GM06990 (cell line): ENCODE data around the gene TBC1D23.
"Not testable (repeated sequence)": the region's sequence is repeated elsewhere in the genome, so short reads cannot be mapped to it uniquely, and the experiment has no call there.

Experiments used
- DNase-seq: peaks from one replicate; pipeline ENCODE4 v3.0.0-alpha.2; 2011; ENCODE audit not compliant: insufficient read length; ENCODE audit errors: extremely low read depth
- H3K27me3 ChIP-seq: replicated peaks from 2 replicates; pipeline ENCODE4 v1.6.0; 2011; ENCODE audit warnings: low read length; ENCODE audit not compliant: control insufficient read depth, insufficient read depth
- H3K36me3 ChIP-seq: 2 replicates; pipeline ENCODE4 v1.5.1; 2011; ENCODE audit warnings: low read length; ENCODE audit not compliant: control insufficient read depth, insufficient read depth
- H3K4me3 ChIP-seq: replicated peaks from 2 replicates; pipeline ENCODE4 v1.5.1; 2011; ENCODE audit warnings: low read depth, mild to moderate bottlenecking, control low read depth, low read length
- TF ChIP-seq, protein P1 (sequence below): IDR thresholded peaks from 2 replicates; pipeline ENCODE4 v1.5.1; 2011; ENCODE audit warnings: low read length, control low read depth, mild to moderate bottlenecking, inconsistent platforms; ENCODE audit not compliant: insufficient read depth, poor library complexity, severe bottlenecking

Gene TBC1D23

GRCh38 chr3:100270215-100270583 is 9.4 kb downstream of the TBC1D23 start:
- H3K27me3 ChIP-seq = no peaks in the 10 kb centered on the region
- H3K36me3 ChIP-seq = no peaks in the 10 kb centered on the region; the same call in 1 of the 2 replicates
- DNase-seq = no peak
- TF ChIP-seq, protein P1, sequence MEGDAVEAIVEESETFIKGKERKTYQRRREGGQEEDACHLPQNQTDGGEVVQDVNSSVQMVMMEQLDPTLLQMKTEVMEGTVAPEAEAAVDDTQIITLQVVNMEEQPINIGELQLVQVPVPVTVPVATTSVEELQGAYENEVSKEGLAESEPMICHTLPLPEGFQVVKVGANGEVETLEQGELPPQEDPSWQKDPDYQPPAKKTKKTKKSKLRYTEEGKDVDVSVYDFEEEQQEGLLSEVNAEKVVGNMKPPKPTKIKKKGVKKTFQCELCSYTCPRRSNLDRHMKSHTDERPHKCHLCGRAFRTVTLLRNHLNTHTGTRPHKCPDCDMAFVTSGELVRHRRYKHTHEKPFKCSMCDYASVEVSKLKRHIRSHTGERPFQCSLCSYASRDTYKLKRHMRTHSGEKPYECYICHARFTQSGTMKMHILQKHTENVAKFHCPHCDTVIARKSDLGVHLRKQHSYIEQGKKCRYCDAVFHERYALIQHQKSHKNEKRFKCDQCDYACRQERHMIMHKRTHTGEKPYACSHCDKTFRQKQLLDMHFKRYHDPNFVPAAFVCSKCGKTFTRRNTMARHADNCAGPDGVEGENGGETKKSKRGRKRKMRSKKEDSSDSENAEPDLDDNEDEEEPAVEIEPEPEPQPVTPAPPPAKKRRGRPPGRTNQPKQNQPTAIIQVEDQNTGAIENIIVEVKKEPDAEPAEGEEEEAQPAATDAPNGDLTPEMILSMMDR = no peak
- no peak overlapping the region for H3K4me3 ChIP-seq

- TF ChIP-seq, protein P1 = no peak
- no peak overlapping the region for H3K4me3 ChIP-seq
Observed at GRCh38 chr3:100271522-100271921, 10.7 kb downstream of the TBC1D23 start.

DNA sequence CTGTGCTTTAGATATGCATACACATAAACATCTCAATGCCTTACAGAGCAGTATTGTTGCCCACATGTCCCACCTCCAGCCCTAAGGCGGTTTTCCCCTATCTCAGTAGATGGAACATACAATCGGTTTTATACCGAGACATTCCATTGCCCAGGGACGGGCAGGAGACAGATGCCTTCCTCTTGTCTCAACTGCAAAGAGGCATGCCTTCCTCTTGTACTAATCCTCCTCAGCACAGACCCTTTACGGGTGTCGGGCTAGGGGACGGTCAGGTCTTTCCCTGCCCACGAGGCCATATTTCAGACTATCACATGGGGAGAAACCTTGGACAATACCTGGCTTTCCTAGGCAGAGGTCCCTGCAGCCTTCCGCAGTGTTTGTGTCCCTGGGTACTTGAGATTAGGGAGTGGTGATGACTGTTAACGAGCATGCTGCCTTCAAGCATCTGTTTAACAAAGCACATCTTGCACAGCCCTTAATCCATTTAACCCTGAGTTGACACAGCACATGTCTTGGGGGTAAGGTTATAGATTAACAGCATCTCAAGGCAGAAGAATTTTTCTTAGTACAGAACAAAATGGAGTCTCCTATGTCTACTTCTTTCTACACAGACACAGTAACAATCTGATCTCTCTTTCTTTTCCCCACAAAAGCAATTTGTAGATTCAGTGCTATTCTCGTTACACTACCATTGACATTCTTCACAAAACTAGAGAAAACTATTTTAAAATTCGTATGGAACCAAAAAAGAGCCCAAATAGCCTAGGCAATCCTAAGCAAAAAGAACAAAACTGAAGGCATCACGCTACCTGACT is 12.2 kb downstream of the TBC1D23 start:
- H3K4me3 ChIP-seq, H3K36me3 ChIP-seq, DNase-seq, H3K27me3 ChIP-seq: not testable (repeated sequence)

More at GRCh38 chr3:100271522-100271921, 10.7 kb downstream of the TBC1D23 start:
- H3K36me3 ChIP-seq = no peaks in the 10 kb centered on the region; the same call in 1 of the 2 replicates
- DNase-seq = no peak
- H3K27me3 ChIP-seq = no peaks in the 10 kb centered on the region

GRCh38 chr3:100274361-100274760 is 13.6 kb downstream of the TBC1D23 start:
- H3K36me3 ChIP-seq = no peaks in the 10 kb centered on the region; the same call in 1 of the 2 replicates
- H3K4me3 ChIP-seq = no peak overlapping the region
- no peaks in the 10 kb centered on the region for H3K27me3 ChIP-seq
- no peak for DNase-seq
- TF ChIP-seq, protein P1 = no peak

GRCh38 chr3:100277255-100277800 is 16.5 kb downstream of the TBC1D23 start:
- H3K36me3 ChIP-seq = no peaks in the 10 kb centered on the region; the same call in 1 of the 2 replicates
- TF ChIP-seq, protein P1 = no peak
- no peak overlapping the region for H3K4me3 ChIP-seq
- no peaks in the 10 kb centered on the region for H3K27me3 ChIP-seq
- no peak for DNase-seq

- TF ChIP-seq, protein P1 = no peak
- Histone ChIP-seq H3K36me3 (no peaks in the 10 kb centered on the region; the same call in 1 of the 2 replicates), H3K4me3 (no peak overlapping the region), H3K27me3 (no peaks in the 10 kb centered on the region)
- no peak for DNase-seq
Observed at GRCh38 chr3:100278910-100279309, 18.1 kb downstream of the TBC1D23 start.
